WI38 (cell line): Measurements from ENCODE around the gene MAD2L1BP.
A peak's percentile ranks its signal among the peaks of the same experiment; 100 is the strongest.
"Not testable (repeated sequence)": the region's sequence is repeated elsewhere in the genome, so short reads cannot be mapped to it uniquely, and the experiment has no call there.

Experiments used
- H3K4me3 ChIP-seq: 2 replicates; pipeline ENCODE4 v1.5.1; 2011; ENCODE audit warnings: low read depth, mild to moderate bottlenecking, control low read depth, low read length
- CTCF ChIP-seq: IDR thresholded peaks from 2 replicates; pipeline ENCODE4 v1.5.1; 2012; ENCODE audit warnings: low read depth, mild to moderate bottlenecking, control low read depth, low read length

The MAD2L1BP gene

GRCh38 chr6:43657221-43657802 lies 21.7 kb downstream of the MAD2L1BP start:
- TF ChIP-seq CTCF = no peak
- no peak overlapping the region for H3K4me3 ChIP-seq

GRCh38 chr6:43658161-43658560 lies 22.5 kb downstream of the MAD2L1BP start:
- H3K4me3 ChIP-seq = no peak overlapping the region
- TF ChIP-seq CTCF = no peak

GRCh38 chr6:43662948-43663347 lies 27.3 kb downstream of the MAD2L1BP start:
- H3K4me3 ChIP-seq = not testable (repeated sequence)

GRCh38 chr6:43665376-43665775 lies 29.7 kb downstream of the MAD2L1BP start:
- no peak overlapping the region for H3K4me3 ChIP-seq
- TF ChIP-seq CTCF = no peak

- TF ChIP-seq CTCF = no peak
- H3K4me3 ChIP-seq = no peak overlapping the region
These were observed 30.7 kb downstream of the MAD2L1BP start for GRCh38 chr6:43666196-43666920.

GRCh38 chr6:43667245-43668150 lies 31.9 kb downstream of the MAD2L1BP start:
- peak; percentile 89 for TF ChIP-seq CTCF
- no peak overlapping the region for H3K4me3 ChIP-seq

- no peak overlapping the region for H3K4me3 ChIP-seq
These were observed 32.8 kb downstream of the MAD2L1BP start for GRCh38 chr6:43668151-43669028.

More at GRCh38 chr6:43668151-43669028, 32.8 kb downstream of the MAD2L1BP start:
- peak; percentile 56 for TF ChIP-seq CTCF
